HCT116 (cell line): ENCODE results near the gene ABHD16A. TPM values are rescaled to one million over a fixed set of nuclear protein-coding genes. Genes with fewer than 3 reads are reported as not detected.

Experiments used
- ATAC-seq: fragments of 200-7000 bp; cut with Tn5 transposase; 2 replicates; pipeline ENCODE4 v1.9.1; 2020; ENCODE audit warnings: mild to moderate bottlenecking, moderate library complexity
- BruUV-seq: library from RNA; stranded (reverse); fragments of 400-500 nt; replicated peaks from 2 replicates; lab custom pipeline; 2021; lab: Mats Ljungman, UMichigan
- CTCF ChIA-PET: fragments of 300-600 bp; sonication (Branson Sonifier 250); formaldehyde crosslinking; loops from one replicate; lab custom pipeline; 2021; ENCODE audit warnings: antibody characterized with exemption; lab: Charles Lee
- POLR2A ChIA-PET: fragments of 300-600, 350-600 bp; sonication (Branson Sonifier 250); formaldehyde crosslinking; loops from one replicate; lab custom pipeline; 2021; ENCODE audit warnings: antibody characterized with exemption; lab: Charles Lee
- RAD21 ChIA-PET, 2 experiments: fragments of 300-600 bp; sonication (Branson Sonifier 250); formaldehyde crosslinking; loops; one replicate each; lab custom pipeline; 2023; ENCODE audit warnings: low total read pairs in 2 of 2; ENCODE audit not compliant: uncharacterized antibody in 2 of 2, unreplicated experiment in 2 of 2, low non-redundant PET in 1 of 2; lab: Charles Lee
- DNase-seq: peaks from one replicate; pipeline ENCODE4 v3.0.0-alpha.2; 2010; ENCODE audit warnings: low read depth, low spot score
- H2AFZ ChIP-seq: fragments of 200-600 bp; shearing (Covaris generic), sonication (generic); 2 replicates; pipeline ENCODE4 v1.6.1; 2017; ENCODE audit warnings: low read depth, mixed run types, mixed read lengths, antibody characterized with exemption, low read length; ENCODE audit not compliant: poor library complexity, severe bottlenecking
- H3K27ac ChIP-seq: 2 replicates; pipeline ENCODE4 v1.5.1; 2012; ENCODE audit warnings: low read depth, low read length
- H3K27me3 ChIP-seq: fragments of 200-600 bp; sonication (generic); 2 replicates; pipeline ENCODE4 v1.6.1; 2016; ENCODE audit warnings: mixed run types, low read length, mixed read lengths; ENCODE audit not compliant: insufficient read depth
- H3K36me3 ChIP-seq, 2 experiments: fragments of 200-500 bp in 1 of 2; fragments of 200-600 bp in 1 of 2; sonication (Bioruptor generic) in 1 of 2; sonication (generic) in 1 of 2; 2 replicates each; pipeline versions ENCODE4 v1.5.1 to v1.6.1; 2014 to 2016; ENCODE audit warnings: low read length in 2 of 2, inconsistent platforms in 1 of 2, mixed read lengths in 1 of 2, mixed run types in 1 of 2; ENCODE audit not compliant: insufficient read depth in 2 of 2, control insufficient read depth in 1 of 2
- H3K4me1 ChIP-seq, 2 experiments: fragments of 200-600 bp in 1 of 2; sonication (generic) in 1 of 2; 2 replicates each; pipeline versions ENCODE4 v1.5.1 to v1.6.1; 2012 to 2017; ENCODE audit warnings: low read length in 2 of 2, inconsistent platforms in 1 of 2, mild to moderate bottlenecking in 1 of 2, mixed read lengths in 1 of 2, mixed run types in 1 of 2, moderate library complexity in 1 of 2; ENCODE audit not compliant: insufficient read depth in 2 of 2, control insufficient read depth in 1 of 2
- H3K4me2 ChIP-seq: fragments of 200-600 bp; sonication (generic); 2 replicates; pipeline ENCODE4 v1.6.1; 2017; ENCODE audit warnings: mixed run types, low read length, mixed read lengths
- H3K4me3 ChIP-seq, 2 experiments: fragments of 200-600 bp in 1 of 2; sonication (generic) in 1 of 2; replicated peaks in 1 of 2; 2 replicates each; pipeline ENCODE4 v1.5.1; 2011 to 2016; ENCODE audit warnings: low read length in 2 of 2, control low read depth in 1 of 2, low read depth in 1 of 2, mild to moderate bottlenecking in 1 of 2, mixed read lengths in 1 of 2, mixed run types in 1 of 2
- H3K79me2 ChIP-seq: fragments of 200-600 bp; sonication (generic); 2 replicates; pipeline ENCODE4 v1.6.1; 2017; ENCODE audit warnings: mild to moderate bottlenecking, mixed run types, low read length, moderate library complexity, mixed read lengths; ENCODE audit not compliant: insufficient read depth
- H3K9ac ChIP-seq: fragments of 200-600 bp; sonication (generic); 2 replicates; pipeline ENCODE4 v1.6.1; 2016; ENCODE audit warnings: low read length, mixed read lengths
- H3K9me2 ChIP-seq: fragments of 200-600 bp; sonication (generic), shearing (Covaris generic); 2 replicates; pipeline ENCODE4 v1.6.1; 2017; ENCODE audit warnings: mixed run types, mild to moderate bottlenecking, moderate library complexity; ENCODE audit not compliant: insufficient read depth
- H3K9me3 ChIP-seq, 2 experiments: fragments of 200-500 bp in 1 of 2; fragments of 200-600 bp in 1 of 2; sonication (Bioruptor generic) in 1 of 2; sonication (generic) in 1 of 2; 2 replicates each; pipeline ENCODE4 v1.6.1; 2014 to 2017; ENCODE audit warnings: low read length in 2 of 2, mixed read lengths in 2 of 2, inconsistent platforms in 1 of 2, low read depth in 1 of 2, mild to moderate bottlenecking in 1 of 2, mixed run types in 1 of 2, moderate library complexity in 1 of 2; ENCODE audit not compliant: control insufficient read depth in 1 of 2, insufficient read depth in 1 of 2
- H4K20me1 ChIP-seq: fragments of 200-600 bp; sonication (generic), shearing (Covaris generic); 2 replicates; pipeline ENCODE4 v1.6.1; 2017; ENCODE audit warnings: mixed run types, mild to moderate bottlenecking, moderate library complexity; ENCODE audit not compliant: insufficient read depth
- CBX3 ChIP-seq: IDR thresholded peaks from 2 replicates; pipeline ENCODE4 v1.6.1; 2012; ENCODE audit warnings: low read depth
- CEBPB ChIP-seq: IDR thresholded peaks from 2 replicates; pipeline ENCODE4 v1.6.1; 2012; ENCODE audit warnings: low read depth
- EZH2phosphoT487 ChIP-seq: fragments of 200-600 bp; IDR thresholded peaks from 2 replicates; pipeline ENCODE4 v1.6.1; 2018; ENCODE audit warnings: antibody characterized with exemption, borderline replicate concordance
- FOSL1 ChIP-seq: IDR thresholded peaks from 2 replicates; pipeline ENCODE4 v1.6.1; 2012; ENCODE audit warnings: low read depth
- JUND ChIP-seq: IDR thresholded peaks from 2 replicates; pipeline ENCODE4 v1.6.1; 2012
- POLR2A ChIP-seq: IDR thresholded peaks from 2 replicates; pipeline ENCODE4 v1.7.0; 2011; ENCODE audit warnings: borderline replicate concordance; ENCODE audit not compliant: insufficient read depth, insufficient read length; ENCODE audit errors: extremely low read depth
- POLR2AphosphoS5 ChIP-seq: IDR thresholded peaks from 2 replicates; pipeline ENCODE4 v1.6.1; 2011; ENCODE audit warnings: mild to moderate bottlenecking, low read depth, low read length, moderate library complexity
- RAD21 ChIP-seq: IDR thresholded peaks from 2 replicates; pipeline ENCODE4 v1.6.1; 2012; ENCODE audit warnings: low read depth, mild to moderate bottlenecking
- SIN3A ChIP-seq: IDR thresholded peaks from 2 replicates; pipeline ENCODE4 v1.6.1; 2012; ENCODE audit warnings: low read depth
- SP1 ChIP-seq: IDR thresholded peaks from 2 replicates; pipeline ENCODE4 v1.6.1; 2012; ENCODE audit warnings: low read depth
- SRF ChIP-seq: IDR thresholded peaks from 2 replicates; pipeline ENCODE4 v1.6.1; 2012; ENCODE audit warnings: low read depth
- intact Hi-C: fragments of 100-400 bp; cut with micrococcal nuclease; formaldehyde crosslinking; loops from 2 replicates; pipeline ENCODE4 v1.10.0; 2022
- total RNA-seq: library from RNA; stranded (reverse); gene quantifications from one replicate; pipeline ENCODE4 v1.2.1, GENCODE V29; 2021; ENCODE audit not compliant: unreplicated experiment

ABHD16A gene
- total RNA-seq, 1 experiment from 2014 or later, result 32.4 TPM

GRCh38 chr6:31676904-31677303 is 26.2 kb downstream of the ABHD16A start (continued):
- TF ChIP-seq SRF (no peak), SIN3A (no peak), RAD21 (no peak), SP1 (no peak)
- TF ChIP-seq, all 23 proteins: peak for 0

- RAD21 ChIA-PET, result no interaction called here
- no peaks in the 10 kb centered on the region for H3K9me2 ChIP-seq
- no peaks in the 10 kb centered on the region for H3K9me3 ChIP-seq
- no peaks in the 10 kb centered on the region for H4K20me1 ChIP-seq
- no peak overlapping the region for H3K4me2 ChIP-seq
- DNase-seq, result no peak
- peaks cover under 1 to 14% of the 10 kb centered on the region in 2 experiments; a peak in 3 of 4 replicates for H3K4me1 ChIP-seq
- no peak overlapping the region for H3K4me3 ChIP-seq
- H3K79me2 ChIP-seq, result no peaks in the 10 kb centered on the region
- H3K9ac ChIP-seq, result no peak overlapping the region
- no peak for TF ChIP-seq EZH2phosphoT487
- TF ChIP-seq JUND, result no peak
- TF ChIP-seq FOSL1, result no peak
- TF ChIP-seq POLR2AphosphoS5, result no peak
- TF ChIP-seq SIN3A, result no peak
- no peak for TF ChIP-seq RAD21
- TF ChIP-seq CBX3, result no peak
- TF ChIP-seq POLR2A, result no peak
- no peak for TF ChIP-seq CEBPB
- TF ChIP-seq, all 23 proteins: peak for 0
- ChIA-PET CTCF (no interaction called here), POLR2A (no interaction called here)
- H3K27me3 ChIP-seq, result no peaks in the 10 kb centered on the region
- intact Hi-C loops, result no loop called here
- H2AFZ ChIP-seq, result no peak overlapping the region
- peaks cover 8% of the 10 kb centered on the region in 2 experiments; a peak in 3 of 4 replicates for H3K36me3 ChIP-seq
- BruUV-seq, result no TSS peak
- ATAC-seq, result no peak
- no peak overlapping the region for H3K27ac ChIP-seq
Observed at GRCh38 chr6:31676322-31676903, 26.7 kb downstream of the ABHD16A start.
